Endodermal cell (in vitro differentiated cells): ENCODE measurements around the gene KCNG2. TPM values are rescaled to one million over a fixed set of nuclear protein-coding genes. Genes with fewer than 3 reads are reported as not detected.

Experiments
- DNase-seq: peaks from one replicate; pipeline ENCODE4 v3.0.0-alpha.2; 2017
- H3K27ac ChIP-seq: 2 replicates; pipeline ENCODE4 v1.5.1; 2013; ENCODE audit warnings: mild to moderate bottlenecking, low read depth, low read length, moderate library complexity
- H3K27me3 ChIP-seq: 2 replicates; pipeline ENCODE4 v1.6.1; 2013; ENCODE audit warnings: mild to moderate bottlenecking, low read length, moderate library complexity; ENCODE audit not compliant: insufficient read depth, control insufficient read depth, poor library complexity, severe bottlenecking
- H3K36me3 ChIP-seq: 2 replicates; pipeline ENCODE4 v1.7.0; 2013; ENCODE audit warnings: mild to moderate bottlenecking, low read length, moderate library complexity; ENCODE audit not compliant: control insufficient read depth, insufficient read depth
- H3K4me1 ChIP-seq: one replicate; pipeline ENCODE4 v1.7.0; 2013; ENCODE audit warnings: low read length; ENCODE audit not compliant: control insufficient read depth, insufficient read depth
- H3K4me3 ChIP-seq: 2 replicates; pipeline ENCODE4 v1.5.1; 2013; ENCODE audit warnings: mild to moderate bottlenecking, low read length, moderate library complexity
- H3K9ac ChIP-seq: 2 replicates; pipeline ENCODE4 v1.6.1; 2013; ENCODE audit warnings: mild to moderate bottlenecking, low read length, moderate library complexity; ENCODE audit not compliant: poor library complexity, severe bottlenecking; ENCODE audit errors: extremely low read depth
- H3K9me3 ChIP-seq: 2 replicates; pipeline ENCODE4 v1.6.1; 2013; ENCODE audit warnings: mild to moderate bottlenecking, low read length, moderate library complexity; ENCODE audit not compliant: control insufficient read depth
- H3K27ac Mint-ChIP-seq: 2 replicates; pipeline ENCODE4 v1.8.0; 2020; ENCODE audit warnings: mixed read lengths
- H3K27me3 Mint-ChIP-seq: 2 replicates; pipeline ENCODE4 v1.8.0; 2021; ENCODE audit warnings: mild to moderate bottlenecking, mixed read lengths; ENCODE audit not compliant: insufficient read depth
- H3K36me3 Mint-ChIP-seq: 2 replicates; pipeline ENCODE4 v1.8.0; 2020; ENCODE audit warnings: low read depth, mixed read lengths
- H3K4me1 Mint-ChIP-seq: 2 replicates; pipeline ENCODE4 v1.8.0; 2020; ENCODE audit warnings: mixed read lengths
- H3K4me3 Mint-ChIP-seq: 2 replicates; pipeline ENCODE4 v1.8.0; 2020; ENCODE audit warnings: mild to moderate bottlenecking, moderate library complexity, mixed read lengths
- H3K9me3 Mint-ChIP-seq: 2 replicates; pipeline ENCODE4 v1.8.0; 2020; ENCODE audit warnings: mild to moderate bottlenecking, mixed read lengths
- CTCF ChIP-seq: fragments of 200-600 bp; sonication (generic); conservative IDR thresholded peaks from 2 replicates; pipeline ENCODE4 v1.5.0; 2021; ENCODE audit warnings: antibody characterized with exemption, mild to moderate bottlenecking
- WGBS, 2 experiments: methylation state at CpG; one replicate each; pipeline versions ENCODE4 v1.1.5 to v1.1.7; 2013; ENCODE audit warnings: missing lambda C conversion rate in 2 of 2, mixed read lengths in 1 of 2; ENCODE audit not compliant: insufficient coverage in 1 of 2, insufficient read length in 1 of 2; 5-methylcytosine and 5-hydroxymethylcytosine counted together
- total RNA-seq, 2 donors: library from RNA; stranded (reverse); fragmentation: NEBNext Ultra II Directional in 1 of 2; extraction: Animal tissue kit (Norgen Biotek cat#: 25700) in 1 of 2; gene quantifications; 2 replicates in 1 of 2; 3 replicates in 1 of 2; pipeline ENCODE4 v1.2.1, GENCODE V29; 2021

The KCNG2 gene
- total RNA-seq, 2 donors from 2014 or later = not detected

- Histone ChIP-seq H3K9ac (no peak overlapping the region), H3K4me1 (no peaks in the 10 kb centered on the region), H3K27me3 (no peaks in the 10 kb centered on the region), H3K27ac (no peak overlapping the region), H3K4me3 (no peak overlapping the region), H3K36me3 (peaks cover 20% of the 10 kb centered on the region), H3K9me3 (no peaks in the 10 kb centered on the region)
- 90 to 93% methylated on average over 11 of the region's 11 CpGs for WGBS, 2 experiments
- Mint-ChIP-seq H3K4me3 (no peak overlapping the region), H3K36me3 (peaks cover 44% of the 10 kb centered on the region), H3K9me3 (peaks cover 17% of the 10 kb centered on the region), H3K27me3 (no peaks in the 10 kb centered on the region), H3K27ac (no peak overlapping the region), H3K4me1 (no peaks in the 10 kb centered on the region)
- DNase-seq = no peak
- TF ChIP-seq CTCF = no peak
Observed at GRCh38 chr18:79756826-79757225, 40.9 kb upstream of the KCNG2 start.

GRCh38 chr18:79760348-79760747 lies 37.4 kb upstream of the KCNG2 start:
- Mint-ChIP-seq H3K4me3 (no peak overlapping the region), H3K4me1 (no peaks in the 10 kb centered on the region), H3K9me3 (peaks cover 19% of the 10 kb centered on the region), H3K36me3 (peaks cover 25% of the 10 kb centered on the region), H3K27me3 (no peaks in the 10 kb centered on the region), H3K27ac (no peak overlapping the region)
- WGBS, 2 experiments = 70% methylated on average over 1 of the region's 1 CpG; no CpG with 5 or more reads in 1 of the 2 experiments
- Histone ChIP-seq H3K4me3 (no peak overlapping the region), H3K27ac (no peak overlapping the region), H3K4me1 (no peaks in the 10 kb centered on the region), H3K9ac (no peak overlapping the region), H3K36me3 (no peaks in the 10 kb centered on the region), H3K27me3 (no peaks in the 10 kb centered on the region), H3K9me3 (no peaks in the 10 kb centered on the region)
- DNase-seq = no peak
- TF ChIP-seq CTCF = no peak

- no peak overlapping the region for H3K27ac ChIP-seq
Observed at GRCh38 chr18:79760881-79761280, 36.9 kb upstream of the KCNG2 start.

More at GRCh38 chr18:79760881-79761280, 36.9 kb upstream of the KCNG2 start:
- TF ChIP-seq CTCF = no peak
- no peak for DNase-seq
- Mint-ChIP-seq H3K36me3 (peaks cover 20% of the 10 kb centered on the region), H3K9me3 (peaks cover 19% of the 10 kb centered on the region), H3K27ac (no peak overlapping the region), H3K4me3 (no peak overlapping the region), H3K4me1 (no peaks in the 10 kb centered on the region), H3K27me3 (peaks cover 1% of the 10 kb centered on the region)
- Histone ChIP-seq H3K36me3 (no peaks in the 10 kb centered on the region), H3K9me3 (no peaks in the 10 kb centered on the region), H3K27me3 (no peaks in the 10 kb centered on the region), H3K4me1 (no peaks in the 10 kb centered on the region), H3K4me3 (no peak overlapping the region), H3K9ac (no peak overlapping the region)
- WGBS, 2 experiments = 91 to 100% methylated on average over 1 of the region's 1 CpG
